ENCODE measurements around the gene LGMN. TPM values are rescaled to one million over a fixed set of nuclear protein-coding genes. Genes with fewer than 3 reads are reported as not detected.

Gene LGMN
- total and polyA plus RNA-seq, 2 of the 13 experiments (the other 11 are each of a cell fraction or from before 2014, with no cell fraction given): 28.9 to 76.4 TPM

DNA sequence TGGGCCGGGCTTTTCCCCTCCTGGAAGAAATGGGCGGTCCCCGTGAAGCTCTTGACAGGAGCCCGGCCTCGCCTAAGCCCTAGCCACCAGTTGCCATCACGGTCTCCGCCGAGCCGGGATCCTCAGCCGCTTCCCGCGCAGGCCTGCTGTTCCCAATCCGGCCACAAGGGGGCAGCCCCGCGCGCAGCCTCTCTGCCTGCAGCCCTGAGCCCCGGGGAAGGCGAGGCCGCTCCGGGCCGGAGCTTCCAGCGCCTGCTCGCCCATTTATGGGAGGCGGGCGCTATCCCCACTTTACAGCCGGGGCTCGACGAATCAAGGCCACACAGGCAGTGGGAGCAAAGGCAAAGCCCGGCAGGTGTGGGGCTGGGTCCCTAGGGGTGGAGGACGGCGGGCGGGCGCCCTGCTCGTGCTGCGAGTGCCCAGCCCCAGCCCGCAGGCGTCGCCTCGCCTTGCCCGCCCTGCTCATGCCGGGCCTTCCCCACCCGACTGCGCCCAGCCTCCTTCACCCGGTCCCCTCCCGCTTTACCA, 61.5 kb downstream of the LGMN start (continued):
- TF ChIP-seq, protein P1, sequence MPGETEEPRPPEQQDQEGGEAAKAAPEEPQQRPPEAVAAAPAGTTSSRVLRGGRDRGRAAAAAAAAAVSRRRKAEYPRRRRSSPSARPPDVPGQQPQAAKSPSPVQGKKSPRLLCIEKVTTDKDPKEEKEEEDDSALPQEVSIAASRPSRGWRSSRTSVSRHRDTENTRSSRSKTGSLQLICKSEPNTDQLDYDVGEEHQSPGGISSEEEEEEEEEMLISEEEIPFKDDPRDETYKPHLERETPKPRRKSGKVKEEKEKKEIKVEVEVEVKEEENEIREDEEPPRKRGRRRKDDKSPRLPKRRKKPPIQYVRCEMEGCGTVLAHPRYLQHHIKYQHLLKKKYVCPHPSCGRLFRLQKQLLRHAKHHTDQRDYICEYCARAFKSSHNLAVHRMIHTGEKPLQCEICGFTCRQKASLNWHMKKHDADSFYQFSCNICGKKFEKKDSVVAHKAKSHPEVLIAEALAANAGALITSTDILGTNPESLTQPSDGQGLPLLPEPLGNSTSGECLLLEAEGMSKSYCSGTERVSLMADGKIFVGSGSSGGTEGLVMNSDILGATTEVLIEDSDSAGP (CRISPR knock-in tag; IDR thresholded peaks at IDR 0.05; ENCODE audit: borderline replicate concordance): peak; percentile 26; the same call in 1 of the 2 replicates
- no peak for TF ChIP-seq ZNF138 (CRISPR knock-in tag; IDR thresholded peaks at IDR 0.05; ENCODE audit: low read depth)
- no peak for TF ChIP-seq ZNF451 (CRISPR knock-in tag; IDR thresholded peaks at IDR 0.05)
- no peak for TF ChIP-seq HDAC2 (CRISPR knock-in tag; IDR thresholded peaks at IDR 0.05)
- TF ChIP-seq RAD21 (CRISPR knock-in tag; IDR thresholded peaks at IDR 0.05): peak; percentile 73
- peak; percentile 59; the same call in 1 of the 2 replicates for TF ChIP-seq TFDP1 (CRISPR knock-in tag; IDR thresholded peaks at IDR 0.05; ENCODE audit: borderline replicate concordance)
- no peak for TF ChIP-seq ZNF350 (CRISPR knock-in tag; IDR thresholded peaks at IDR 0.05; ENCODE audit: borderline replicate concordance, low read depth)
- TF ChIP-seq ARNTL (CRISPR knock-in tag; IDR thresholded peaks at IDR 0.05): no peak
- TF ChIP-seq GABPB1 (CRISPR knock-in tag; IDR thresholded peaks at IDR 0.05): peak; percentile 49; the same call in 1 of the 2 replicates
- no peak for TF ChIP-seq U2AF2 (IDR thresholded peaks at IDR 0.05; ENCODE audit: low read depth, low read length)
- no peak for TF ChIP-seq ZNF180 (CRISPR knock-in tag; IDR thresholded peaks at IDR 0.05; ENCODE audit: borderline replicate concordance, low read depth)
- 0 out of 2 replicates have a peak, but pooled peaks have one; percentile 43 for TF ChIP-seq KDM4B (CRISPR knock-in tag; IDR thresholded peaks at IDR 0.05)
- TF ChIP-seq PITX1 (CRISPR knock-in tag; IDR thresholded peaks at IDR 0.05): no peak; the same call in 1 of the 2 replicates
- TF ChIP-seq CREB3 (CRISPR knock-in tag; IDR thresholded peaks at IDR 0.05): no peak
- no peak for TF ChIP-seq SATB2 (CRISPR knock-in tag; IDR thresholded peaks at IDR 0.05)
- TF ChIP-seq TFDP2 (CRISPR knock-in tag; IDR thresholded peaks at IDR 0.05): 0 out of 2 replicates have a peak, but pooled peaks have one; percentile 32
- 0 out of 2 replicates have a peak, but pooled peaks have one; percentile 46 for TF ChIP-seq E2F2 (CRISPR knock-in tag; IDR thresholded peaks at IDR 0.05; ENCODE audit: borderline replicate concordance)
- no peak for TF ChIP-seq YY1 (IDR thresholded peaks at IDR 0.05; ENCODE audit: insufficient read depth, insufficient replicate concordance, low read depth, low read length)
